G401 (cell line): Measurements from ENCODE around the gene GALNT13. TPM values are rescaled to one million over a fixed set of nuclear protein-coding genes. Genes with fewer than 3 reads are reported as not detected.
A peak's percentile ranks its signal among the peaks of the same experiment; 100 is the strongest.

ENCODE experiments used
- DNase-seq: peaks from one replicate; pipeline ENCODE4 v3.0.0-alpha.2; 2015; ENCODE audit warnings: low spot score
- in situ Hi-C: cut with HindIII; loops from 2 replicates; pipeline ENCODE4 v1.10.0; 2016; ENCODE audit warnings: low sequenced_read_pairs, mixed read lengths
- total RNA-seq: library from RNA; depleted of rRNA; stranded (reverse); fragments of >200 nt; shearing (Covaris generic); gene quantifications from 2 replicates; pipeline ENCODE4 v1.2.3, GENCODE V29; 2014

Gene GALNT13
- total RNA-seq, 1 experiment from 2014 or later: 22.8 TPM

DNA sequence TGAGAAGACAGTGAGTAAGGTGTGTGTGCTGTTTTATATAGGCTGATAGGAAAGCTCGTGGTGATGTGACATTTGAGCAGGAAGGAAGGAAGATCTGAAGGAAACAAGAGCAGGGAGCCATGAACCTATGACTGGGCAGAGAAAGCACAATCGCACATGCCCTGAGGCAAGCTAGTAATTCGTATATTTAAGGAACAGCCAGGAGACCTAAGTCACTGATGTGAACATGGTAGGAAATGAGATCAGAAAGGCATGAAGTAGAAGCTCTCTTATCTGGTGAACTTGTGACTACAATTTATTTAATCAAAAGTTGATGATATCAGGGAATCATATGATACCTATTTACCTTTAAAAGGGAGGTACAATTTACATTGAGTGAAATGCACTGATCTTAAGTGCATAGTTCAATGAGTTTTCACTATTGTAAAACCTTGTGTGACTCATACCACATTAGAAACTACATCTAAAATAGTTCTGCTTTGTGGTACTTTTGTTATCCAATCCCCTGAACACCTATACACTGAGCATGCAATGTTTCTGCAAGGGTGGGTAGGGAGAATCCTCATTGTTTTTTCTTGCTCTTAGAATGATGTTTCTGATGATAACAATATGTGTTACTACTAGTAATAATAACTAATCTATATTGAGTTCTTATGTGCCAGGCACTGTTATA lies 67.5 kb downstream of the GALNT13 start:
- no peak for DNase-seq
- in situ Hi-C loops: no loop called here

GRCh38 chr2:153940511-153940910 lies 68.8 kb downstream of the GALNT13 start:
- DNase-seq: no peak

GRCh38 chr2:153944800-153945199 lies 73.1 kb downstream of the GALNT13 start:
- in situ Hi-C loops: no loop called here

More at GRCh38 chr2:153940511-153940910, 68.8 kb downstream of the GALNT13 start:
- in situ Hi-C loops: no loop called here

DNA sequence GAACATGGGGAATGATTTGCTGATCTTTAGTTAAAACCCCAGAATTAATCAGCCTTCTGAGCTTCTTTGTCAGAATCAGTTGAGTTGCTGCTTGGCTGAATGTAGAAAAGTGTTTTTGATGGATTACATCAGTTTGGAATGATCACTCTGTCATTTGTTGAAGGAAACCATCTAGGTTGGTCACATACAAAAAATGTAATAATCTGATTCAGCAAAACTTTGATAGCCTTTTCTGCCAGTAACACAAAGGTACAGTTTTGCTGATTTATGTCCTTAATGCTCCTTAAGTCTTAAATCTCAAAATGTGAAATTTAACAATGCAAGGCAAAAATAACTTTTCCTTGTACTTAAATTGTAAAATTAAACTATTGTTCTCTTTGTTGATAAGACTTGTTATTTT lies 74.3 kb downstream of the GALNT13 start:
- in situ Hi-C loops: no loop called here
- DNase-seq: no peak

More at GRCh38 chr2:153944800-153945199, 73.1 kb downstream of the GALNT13 start:
- DNase-seq: peak; percentile 64

GRCh38 chr2:153953761-153954160 lies 82.0 kb downstream of the GALNT13 start:
- DNase-seq: peak; percentile 72
- in situ Hi-C loops: no loop called here

- in situ Hi-C loops: no loop called here
- peak; percentile 66 for DNase-seq
These were observed 91.5 kb downstream of the GALNT13 start for GRCh38 chr2:153963256-153963655.

DNA sequence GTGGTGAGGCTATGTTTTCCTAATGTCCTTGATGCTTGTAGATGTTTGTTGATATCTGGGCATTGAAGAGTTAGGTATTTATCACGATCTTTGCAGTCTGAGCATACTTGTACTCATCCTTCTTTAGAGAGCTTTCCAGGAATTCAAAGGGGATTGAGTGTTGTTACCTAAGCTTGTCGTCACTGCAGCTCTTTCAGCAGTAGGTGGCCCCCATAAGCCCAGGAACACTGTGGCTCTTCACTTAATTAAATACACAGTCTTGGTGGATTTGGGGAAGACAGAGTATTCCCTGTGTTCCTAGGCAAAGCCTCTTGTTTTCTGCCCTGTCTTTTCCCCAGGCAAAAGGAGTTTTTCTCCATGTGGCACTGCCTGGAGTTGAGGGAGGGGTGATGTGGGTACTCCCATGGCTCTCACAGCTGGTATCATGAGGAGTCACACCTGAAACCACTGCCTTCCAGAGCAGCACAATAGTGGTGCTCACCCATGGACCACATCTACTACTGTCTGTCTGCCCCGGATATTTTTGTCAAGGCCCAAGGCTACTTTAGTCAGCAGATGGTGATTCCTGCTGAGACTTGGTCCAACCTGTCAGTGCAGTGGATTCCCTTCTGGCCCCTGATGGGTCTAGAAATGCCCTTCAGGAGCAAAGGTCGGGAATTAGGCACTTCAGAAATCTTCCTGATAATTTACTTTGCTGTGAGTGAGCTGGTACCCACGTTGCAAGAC lies 95.7 kb downstream of the GALNT13 start:
- in situ Hi-C loops: no loop called here
- DNase-seq: peak; percentile 70

- no peak for DNase-seq
These were observed 99.5 kb downstream of the GALNT13 start for GRCh38 chr2:153971250-153971649.

GRCh38 chr2:153971855-153972254 lies 100.1 kb downstream of the GALNT13 start:
- in situ Hi-C loops: no loop called here
- DNase-seq: no peak

More at GRCh38 chr2:153971250-153971649, 99.5 kb downstream of the GALNT13 start:
- in situ Hi-C loops: no loop called here

- in situ Hi-C loops: no loop called here
These were observed 100.7 kb downstream of the GALNT13 start for GRCh38 chr2:153972412-153972811.

GRCh38 chr2:153986488-153987229 lies 114.9 kb downstream of the GALNT13 start:
- no peak for DNase-seq
- in situ Hi-C loops: no loop called here

More at GRCh38 chr2:153972412-153972811, 100.7 kb downstream of the GALNT13 start:
- no peak for DNase-seq

- peak; percentile 36 for DNase-seq
- in situ Hi-C loops: no loop called here
These were observed 119.0 kb downstream of the GALNT13 start for GRCh38 chr2:153990771-153991170.

- in situ Hi-C loops: no loop called here
- no peak for DNase-seq
These were observed 141.8 kb downstream of the GALNT13 start for GRCh38 chr2:154013514-154013913.

GRCh38 chr2:154015233-154015632 lies 143.5 kb downstream of the GALNT13 start:
- DNase-seq: no peak
- in situ Hi-C loops: no loop called here

- DNase-seq: no peak
- in situ Hi-C loops: no loop called here
These were observed 157.8 kb downstream of the GALNT13 start for GRCh38 chr2:154029504-154029903.

DNA sequence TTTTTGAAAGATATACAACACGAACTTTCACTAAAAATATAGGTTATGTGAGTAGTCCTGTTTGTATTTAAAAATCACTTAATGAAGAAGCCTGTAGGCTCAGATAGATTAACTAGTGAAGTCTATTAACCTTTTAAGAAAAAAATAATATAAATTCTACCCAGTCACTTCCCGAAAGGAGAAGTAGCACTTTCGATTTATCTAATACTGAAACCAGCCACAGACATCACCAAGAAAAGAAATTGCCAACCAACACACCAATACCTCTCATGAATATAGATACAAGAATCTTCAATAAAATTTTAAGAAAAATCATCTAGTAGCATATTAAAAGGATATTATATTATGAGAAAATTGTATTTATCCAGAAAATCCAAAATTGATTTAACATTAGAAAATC lies 160.5 kb downstream of the GALNT13 start:
- in situ Hi-C loops: no loop called here
- no peak for DNase-seq

DNA sequence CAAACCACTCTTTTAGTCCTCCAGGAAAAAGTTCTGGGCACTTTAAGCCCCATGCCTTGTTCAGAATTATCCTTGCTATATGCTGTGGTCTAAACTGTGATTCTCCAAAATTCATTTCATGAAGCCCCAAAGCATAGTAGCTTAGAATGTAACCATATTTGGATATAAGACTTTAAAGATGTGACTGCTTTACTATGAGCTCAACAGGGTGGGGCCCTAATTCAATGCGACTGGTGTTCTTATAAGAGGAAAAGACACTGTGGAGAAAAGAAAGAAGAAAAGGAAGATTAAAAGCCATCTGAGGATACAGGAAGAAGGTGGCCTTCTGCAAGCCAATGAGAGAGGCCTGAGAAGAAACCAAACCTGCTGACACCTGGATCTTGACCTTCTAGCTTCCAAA lies 174.8 kb downstream of the GALNT13 start:
- in situ Hi-C loops: no loop called here
- no peak for DNase-seq

- DNase-seq: no peak
- in situ Hi-C loops: no loop called here
These were observed 177.2 kb downstream of the GALNT13 start for GRCh38 chr2:154048905-154049304.

- no peak for DNase-seq
- in situ Hi-C loops: no loop called here
These were observed 177.8 kb downstream of the GALNT13 start for GRCh38 chr2:154049561-154049960.

- in situ Hi-C loops: no loop called here
- DNase-seq: no peak
These were observed 195.4 kb downstream of the GALNT13 start for GRCh38 chr2:154067124-154067523.
